Kidney (tissue), 22 donors: ENCODE data around the gene THAP2. TPM values are rescaled to one million over a fixed set of nuclear protein-coding genes. Genes with fewer than 3 reads are reported as not detected.

ENCODE experiments used
- DNase-seq, 5 donors: peaks; one replicate each; pipeline ENCODE4 v3.0.0-alpha.2; 2013 to 2020
- FAIRE-seq: peaks from 2 replicates; lab custom pipeline; 2012; peaks lifted over from hg19 to GRCh38; lab: Jason Lieb, UNC
- H3K27ac ChIP-seq, 2 donors: one replicate each; pipeline ENCODE4 v1.7.0; 2013; ENCODE audit warnings: low read depth in 2 of 2, low read length in 2 of 2, inconsistent platforms in 1 of 2
- H3K27me3 ChIP-seq: one replicate; pipeline ENCODE4 v1.7.1; 2013; ENCODE audit warnings: low read length, inconsistent platforms; ENCODE audit not compliant: control insufficient read depth, insufficient read depth
- H3K36me3 ChIP-seq, 3 donors: one replicate each; pipeline versions ENCODE4 v1.7.0 to v1.7.1; 2013; ENCODE audit warnings: low read length in 3 of 3, control low read depth in 1 of 3, inconsistent platforms in 1 of 3; ENCODE audit not compliant: insufficient read depth in 3 of 3, control insufficient read depth in 2 of 3
- H3K4me1 ChIP-seq, 3 donors: one replicate each; pipeline versions ENCODE4 v1.7.0 to v1.7.1; 2013; ENCODE audit warnings: low read length in 3 of 3, inconsistent platforms in 1 of 3, low read depth in 1 of 3; ENCODE audit not compliant: control insufficient read depth in 2 of 3, insufficient read depth in 2 of 3
- H3K4me3 ChIP-seq, 3 donors: one replicate each; pipeline versions ENCODE4 v1.7.0 to v1.8.1; 2013; ENCODE audit warnings: low read length in 3 of 3, control low read depth in 1 of 3, inconsistent platforms in 1 of 3
- H3K9ac ChIP-seq, 3 donors: one replicate each; pipeline versions ENCODE4 v1.7.0 to v1.7.1; 2013; ENCODE audit warnings: low read length in 3 of 3, control low read depth in 1 of 3, inconsistent platforms in 1 of 3
- H3K9me3 ChIP-seq, 3 donors: one replicate each; pipeline versions ENCODE4 v1.7.0 to v1.7.1; 2013; ENCODE audit warnings: low read length in 3 of 3, control low read depth in 1 of 3, inconsistent platforms in 1 of 3; ENCODE audit not compliant: control insufficient read depth in 2 of 3, insufficient read depth in 1 of 3
- intact Hi-C: fragments of 100-400 bp; cut with DNase I; formaldehyde crosslinking; loops from one replicate; pipeline ENCODE4 v1.11.1; 2022
- long read RNA-seq, 10 donors: library from polyadenylated mRNA in 1 of 10; unstranded in 1 of 10; transcript quantifications; one replicate each; pipeline ENCODE4 v2.0.0 and lab custom pipeline, GENCODE V29; 2021 to 2026
- polyA plus RNA-seq: library from polyadenylated mRNA; stranded (reverse); fragments of 350-450 nt; fragmentation: Illumina TruSeq; extraction: RNeasy Lipid Tissue Mini Kit (QIAGEN cat#74804); gene quantifications from one replicate; pipeline ENCODE4 v1.2.3, GENCODE V29; 2014; ENCODE audit warnings: low read depth, low replicate concordance; ENCODE audit not compliant: insufficient read depth
- total RNA-seq: library from RNA; stranded (reverse); fragmentation: NEBNext Ultra II Directional; extraction: Animal tissue kit (Norgen Biotek cat#: 25700); gene quantifications from one replicate; pipeline ENCODE4 v1.2.1, GENCODE V29; 2021
- TF ChIP-seq, protein P1 (sequence below): IDR thresholded peaks from 3 replicates; pipeline ENCODE4 v1.5.1; 2012; ENCODE audit warnings: mild to moderate bottlenecking, moderate library complexity, borderline replicate concordance; ENCODE audit not compliant: insufficient read depth; ENCODE audit errors: extremely low read depth
- donor health status: control.
- donor health status: control.
- donor health status: control.
- donor health status: control.
- donor health status: control.
- donor health status: DM: yes; HTN: yes; CAD: no.
- donor health status: Normal renal cell carcinoma (clear cell type).

The THAP2 gene
- 3.2 TPM for total RNA-seq
- polyA plus RNA-seq, result 5.0 TPM
- long read RNA-seq, donor 1, full-length matches to known transcripts, result 6 of 6 reads
- long read RNA-seq, donor 1, partial matches to known transcripts, result 0 of 6 reads
- long read RNA-seq, donor 1, other reads (novel, unspliced or antisense), result 0 of 6 reads
- long read RNA-seq, donor 2, full-length matches to known transcripts, result 2 of 2 reads
- long read RNA-seq, donor 2, partial matches to known transcripts, result 0 of 2 reads
- long read RNA-seq, donor 2, other reads (novel, unspliced or antisense), result 0 of 2 reads
- long read RNA-seq, donor 3, full-length matches to known transcripts, result 5 of 5 reads
- long read RNA-seq, donor 3, partial matches to known transcripts, result 0 of 5 reads
- long read RNA-seq, donor 3, other reads (novel, unspliced or antisense), result 0 of 5 reads
- long read RNA-seq, donor 4, full-length matches to known transcripts, result 9 of 9 reads
- long read RNA-seq, donor 4, partial matches to known transcripts, result 0 of 9 reads
- long read RNA-seq, donor 4, other reads (novel, unspliced or antisense), result 0 of 9 reads
- long read RNA-seq, donor 5, result 0 reads
- long read RNA-seq, donor 6, full-length matches to known transcripts, result 16 of 16 reads
- long read RNA-seq, donor 6, partial matches to known transcripts, result 0 of 16 reads
- long read RNA-seq, donor 6, other reads (novel, unspliced or antisense), result 0 of 16 reads
- long read RNA-seq, donor 7, full-length matches to known transcripts, result 2 of 5 reads
- long read RNA-seq, donor 7, partial matches to known transcripts, result 1 of 5 reads
- long read RNA-seq, donor 7, other reads (novel, unspliced or antisense), result 2 of 5 reads
- long read RNA-seq, donor 8, full-length matches to known transcripts, result 5 of 5 reads
- long read RNA-seq, donor 8, partial matches to known transcripts, result 0 of 5 reads
- long read RNA-seq, donor 8, other reads (novel, unspliced or antisense), result 0 of 5 reads
- long read RNA-seq, donor 9, full-length matches to known transcripts, result 4 of 4 reads
- long read RNA-seq, donor 9, partial matches to known transcripts, result 0 of 4 reads
- long read RNA-seq, donor 9, other reads (novel, unspliced or antisense), result 0 of 4 reads
- long read RNA-seq, donor 10, full-length matches to known transcripts, result 7 of 7 reads
- long read RNA-seq, donor 10, partial matches to known transcripts, result 0 of 7 reads
- long read RNA-seq, donor 10, other reads (novel, unspliced or antisense), result 0 of 7 reads

DNA sequence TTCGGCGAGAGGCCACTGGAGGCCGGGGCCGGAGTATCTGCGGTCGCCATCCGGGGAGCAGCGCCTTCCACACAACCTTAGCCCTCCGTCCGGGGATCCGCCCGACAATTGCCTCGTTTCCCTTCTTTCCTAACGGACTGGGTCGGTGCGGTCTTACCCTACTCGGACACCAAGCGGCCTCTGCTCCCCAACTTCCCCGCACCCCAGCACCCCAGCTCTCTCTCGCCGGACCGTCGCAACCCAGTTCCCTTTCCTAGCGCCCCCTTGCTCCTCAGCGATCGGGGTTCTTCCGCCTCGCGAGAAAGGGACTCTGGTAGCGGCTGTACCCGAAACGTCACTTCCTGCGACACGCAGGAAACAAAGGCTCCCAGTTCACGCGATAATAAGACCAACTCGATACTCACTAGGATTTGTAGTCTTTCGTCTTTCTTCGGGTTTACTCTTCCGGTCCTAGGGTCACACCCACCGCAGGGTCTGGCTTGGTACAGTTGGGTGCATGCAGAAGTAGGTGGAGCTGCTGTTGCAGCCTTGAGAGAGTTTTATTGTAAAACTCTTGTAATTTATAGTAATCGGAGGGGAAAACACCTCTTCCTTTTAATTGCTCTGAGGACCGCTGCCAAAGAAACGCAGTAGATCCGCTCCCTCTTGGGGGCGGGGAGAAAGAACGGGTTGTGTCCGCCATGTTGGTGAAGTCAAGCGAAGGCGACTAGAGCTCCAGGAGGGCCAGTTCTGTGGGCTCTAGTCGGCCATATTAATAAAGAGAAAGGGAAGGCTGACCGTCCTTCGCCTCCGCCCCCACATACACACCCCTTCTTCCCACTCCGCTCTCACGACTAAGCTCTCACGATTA, at the start of gene THAP2, which contains the start of gene ZFC3H1:
Gene THAP2, plus strand, starts transcription at position 741 of the 850 bp plus-strand sequence. CDS start 209 bp downstream, outside the sequence.
Gene ZFC3H1, minus strand, starts transcription at position 288 of the 850 bp plus-strand sequence. Its CDS starts 238 bp downstream, at position 50.
- FAIRE-seq (peak; percentile 88), DNase-seq (peak; percentile 96 to 100 (median 97))
- TF ChIP-seq, protein P1, sequence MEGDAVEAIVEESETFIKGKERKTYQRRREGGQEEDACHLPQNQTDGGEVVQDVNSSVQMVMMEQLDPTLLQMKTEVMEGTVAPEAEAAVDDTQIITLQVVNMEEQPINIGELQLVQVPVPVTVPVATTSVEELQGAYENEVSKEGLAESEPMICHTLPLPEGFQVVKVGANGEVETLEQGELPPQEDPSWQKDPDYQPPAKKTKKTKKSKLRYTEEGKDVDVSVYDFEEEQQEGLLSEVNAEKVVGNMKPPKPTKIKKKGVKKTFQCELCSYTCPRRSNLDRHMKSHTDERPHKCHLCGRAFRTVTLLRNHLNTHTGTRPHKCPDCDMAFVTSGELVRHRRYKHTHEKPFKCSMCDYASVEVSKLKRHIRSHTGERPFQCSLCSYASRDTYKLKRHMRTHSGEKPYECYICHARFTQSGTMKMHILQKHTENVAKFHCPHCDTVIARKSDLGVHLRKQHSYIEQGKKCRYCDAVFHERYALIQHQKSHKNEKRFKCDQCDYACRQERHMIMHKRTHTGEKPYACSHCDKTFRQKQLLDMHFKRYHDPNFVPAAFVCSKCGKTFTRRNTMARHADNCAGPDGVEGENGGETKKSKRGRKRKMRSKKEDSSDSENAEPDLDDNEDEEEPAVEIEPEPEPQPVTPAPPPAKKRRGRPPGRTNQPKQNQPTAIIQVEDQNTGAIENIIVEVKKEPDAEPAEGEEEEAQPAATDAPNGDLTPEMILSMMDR, result no peak
- peak within 1 kb of the TSS; percentile 98 to 99 (median 99) for H3K9ac ChIP-seq
- peaks cover 0 to 16% (median 7%) of the 10 kb centered on the region in 3 donors for H3K36me3 ChIP-seq
- H3K4me3 ChIP-seq, result peak within 1 kb of the TSS; percentile 97 to 98 (median 97)
- H3K9me3 ChIP-seq, result no peaks in the 10 kb centered on the region
- peak within 1 kb of the TSS; percentile 98 to 99 for H3K27ac ChIP-seq
- peaks cover 0 to 6% (median 2%) of the 10 kb centered on the region in 3 donors for H3K4me1 ChIP-seq
- intact Hi-C loops, result no loop called here
- no peaks in the 10 kb centered on the region for H3K27me3 ChIP-seq

DNA sequence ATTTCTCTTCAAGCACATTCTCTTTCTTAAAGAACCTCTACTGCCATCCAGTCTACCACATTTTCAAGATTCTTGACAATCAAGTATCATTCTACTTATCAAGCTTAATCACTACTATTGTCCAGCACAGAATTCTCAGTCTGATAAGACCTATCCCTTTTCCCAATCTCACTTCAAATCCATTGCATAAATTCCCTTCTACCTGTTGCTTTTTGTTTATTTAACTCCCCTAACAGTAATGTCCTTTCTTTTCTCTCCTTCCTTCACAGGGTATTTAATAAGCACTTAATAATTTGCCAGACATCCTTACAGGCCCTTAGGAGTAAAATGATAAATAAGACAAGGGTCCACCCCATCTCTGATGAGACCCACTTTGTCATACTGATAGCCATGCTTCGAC, 42.2 kb upstream of the THAP2 start:
- peaks cover 13 to 42% (median 28%) of the 10 kb centered on the region in 3 donors for H3K36me3 ChIP-seq
- DNase-seq (no peak), FAIRE-seq (no peak)
- H3K9me3 ChIP-seq, result no peaks in the 10 kb centered on the region
- TF ChIP-seq, protein P1, result no peak
- no peaks in the 10 kb centered on the region for H3K27me3 ChIP-seq
- no peak overlapping the region for H3K9ac ChIP-seq
- no peak overlapping the region for H3K4me3 ChIP-seq
- no peaks in the 10 kb centered on the region for H3K4me1 ChIP-seq
- intact Hi-C loops, result no loop called here
- no peak overlapping the region for H3K27ac ChIP-seq

DNA sequence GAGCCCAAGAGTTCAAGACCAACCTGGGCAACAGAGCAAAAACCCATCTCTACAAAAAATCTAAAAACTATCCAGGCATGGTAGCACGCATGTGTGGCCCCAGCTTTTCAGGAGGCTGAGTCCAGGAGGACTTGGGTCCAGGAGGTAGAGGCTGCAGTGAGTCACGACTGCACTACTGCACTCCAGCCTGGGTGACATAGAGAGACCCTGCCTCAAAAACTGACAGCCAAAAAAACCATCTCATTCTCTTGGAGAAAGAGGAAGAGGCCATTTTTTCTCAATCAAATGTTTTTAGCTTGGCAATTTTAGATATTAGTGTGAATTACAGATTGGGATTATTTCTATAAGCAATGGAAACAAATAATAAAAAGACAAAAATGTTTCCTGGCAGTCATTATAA, 38.6 kb upstream of the THAP2 start:
- H3K36me3 ChIP-seq, result peaks cover 8 to 46% (median 24%) of the 10 kb centered on the region in 3 donors
- DNase-seq (no peak), FAIRE-seq (no peak)
- no peak overlapping the region for H3K9ac ChIP-seq
- no peak overlapping the region for H3K4me3 ChIP-seq
- TF ChIP-seq, protein P1, result no peak
- H3K27me3 ChIP-seq, result no peaks in the 10 kb centered on the region
- H3K9me3 ChIP-seq, result no peaks in the 10 kb centered on the region
- H3K27ac ChIP-seq, result no peak overlapping the region
- intact Hi-C loops, result no loop called here
- H3K4me1 ChIP-seq, result no peaks in the 10 kb centered on the region
